OCI-LY1 (cell line): ENCODE results near the gene GAS6.

Source experiments
- H2AFZ ChIP-seq: fragments of 200-600 bp; sonication (generic), shearing (Covaris generic); 2 replicates; pipeline ENCODE4 v1.6.0; 2014; ENCODE audit warnings: antibody characterized with exemption, mild to moderate bottlenecking, low read length
- H3F3A ChIP-seq: fragments of 200-600 bp; sonication (generic), shearing (Covaris generic); 2 replicates; pipeline ENCODE4 v1.6.0; 2014; ENCODE audit warnings: mild to moderate bottlenecking, antibody characterized with exemption, low read length, moderate library complexity; ENCODE audit not compliant: insufficient read depth
- H3K27ac ChIP-seq: fragments of 200-600 bp; sonication (generic); 2 replicates; pipeline ENCODE4 v1.5.1; 2014; ENCODE audit warnings: low read length, mixed run types, mild to moderate bottlenecking, low read depth; ENCODE audit not compliant: poor library complexity, severe bottlenecking
- H3K27me3 ChIP-seq: fragments of 200-600 bp; sonication (generic); 2 replicates; pipeline ENCODE4 v1.6.0; 2014; ENCODE audit warnings: antibody characterized with exemption, mild to moderate bottlenecking, low read length, moderate library complexity; ENCODE audit not compliant: insufficient read depth
- H3K36me3 ChIP-seq: fragments of 200-600 bp; sonication (generic); 2 replicates; pipeline ENCODE4 v1.6.1; 2014; ENCODE audit warnings: mild to moderate bottlenecking, antibody characterized with exemption, low read length, moderate library complexity, mixed read lengths; ENCODE audit not compliant: insufficient read depth
- H3K4me1 ChIP-seq: fragments of 200-600 bp; sonication (generic); 2 replicates; pipeline ENCODE4 v1.5.1; 2014; ENCODE audit warnings: mild to moderate bottlenecking, low read length, moderate library complexity; ENCODE audit not compliant: insufficient read depth, severe bottlenecking
- H3K4me2 ChIP-seq: fragments of 200-600 bp; sonication (generic), shearing (Covaris generic); 2 replicates; pipeline ENCODE4 v1.6.1; 2014; ENCODE audit warnings: low read length
- H3K4me3 ChIP-seq: fragments of 200-600 bp; sonication (generic); 2 replicates; pipeline ENCODE4 v1.5.1; 2014; ENCODE audit warnings: low read length, low read depth, mild to moderate bottlenecking, mixed read lengths; ENCODE audit not compliant: poor library complexity, severe bottlenecking
- H3K79me2 ChIP-seq: fragments of 200-600 bp; shearing (Covaris generic); 2 replicates; pipeline ENCODE4 v1.6.1; 2016; ENCODE audit warnings: mixed run types, low read length, mixed read lengths; ENCODE audit not compliant: insufficient read depth
- H3K9ac ChIP-seq: fragments of 200-600 bp; sonication (generic), shearing (Covaris generic); 2 replicates; pipeline ENCODE4 v1.6.1; 2014; ENCODE audit warnings: mild to moderate bottlenecking, low read length, mixed read lengths
- H3K9me2 ChIP-seq: fragments of 200-600 bp; sonication (generic), shearing (Covaris generic); 2 replicates; pipeline ENCODE4 v1.6.1; 2014; ENCODE audit warnings: low read depth, mild to moderate bottlenecking, low read length, mixed read lengths
- H3K9me3 ChIP-seq: fragments of 200-600 bp; shearing (Covaris generic); 2 replicates; pipeline ENCODE4 v1.6.1; 2014; ENCODE audit warnings: low read length, mixed read lengths
- H4K20me1 ChIP-seq: fragments of 200-600 bp; sonication (generic), shearing (Covaris generic); 2 replicates; pipeline ENCODE4 v1.6.0; 2016; ENCODE audit warnings: mild to moderate bottlenecking, low read length; ENCODE audit not compliant: insufficient read depth
- CTCF ChIP-seq: fragments of 200-600 bp; sonication (generic), shearing (Covaris generic); IDR thresholded peaks from 2 replicates; pipeline ENCODE4 v1.5.1; 2017; ENCODE audit warnings: mild to moderate bottlenecking, antibody characterized with exemption, low read length, moderate library complexity, mixed read lengths
- EZH2 ChIP-seq: fragments of 200-600 bp; sonication (generic), shearing (Covaris generic); IDR thresholded peaks from 2 replicates; pipeline ENCODE4 v1.8.0; 2017; ENCODE audit warnings: borderline replicate concordance, mixed run types, mild to moderate bottlenecking, antibody characterized with exemption, low read length, moderate library complexity, mixed read lengths

GAS6 gene

GRCh38 chr13:113841353-113841650 is 22.6 kb downstream of the GAS6 start:
- no peaks in the 10 kb centered on the region for H3K4me1 ChIP-seq
- no peaks in the 10 kb centered on the region for H3K9me3 ChIP-seq
- no peak overlapping the region for H3K9ac ChIP-seq
- H3K27ac ChIP-seq: no peak overlapping the region
- H3K27me3 ChIP-seq: peaks cover 8% of the 10 kb centered on the region; the same call in 1 of the 2 replicates
- no peak overlapping the region for H3K4me2 ChIP-seq
- H4K20me1 ChIP-seq: no peaks in the 10 kb centered on the region
- no peaks in the 10 kb centered on the region for H3K79me2 ChIP-seq
- no peak overlapping the region for H2AFZ ChIP-seq
- no peak overlapping the region for H3K4me3 ChIP-seq
- TF ChIP-seq CTCF: no peak
- no peak for TF ChIP-seq EZH2
- H3K36me3 ChIP-seq: no peaks in the 10 kb centered on the region
- no peaks in the 10 kb centered on the region for H3K9me2 ChIP-seq
- no peaks in the 10 kb centered on the region for H3F3A ChIP-seq

DNA sequence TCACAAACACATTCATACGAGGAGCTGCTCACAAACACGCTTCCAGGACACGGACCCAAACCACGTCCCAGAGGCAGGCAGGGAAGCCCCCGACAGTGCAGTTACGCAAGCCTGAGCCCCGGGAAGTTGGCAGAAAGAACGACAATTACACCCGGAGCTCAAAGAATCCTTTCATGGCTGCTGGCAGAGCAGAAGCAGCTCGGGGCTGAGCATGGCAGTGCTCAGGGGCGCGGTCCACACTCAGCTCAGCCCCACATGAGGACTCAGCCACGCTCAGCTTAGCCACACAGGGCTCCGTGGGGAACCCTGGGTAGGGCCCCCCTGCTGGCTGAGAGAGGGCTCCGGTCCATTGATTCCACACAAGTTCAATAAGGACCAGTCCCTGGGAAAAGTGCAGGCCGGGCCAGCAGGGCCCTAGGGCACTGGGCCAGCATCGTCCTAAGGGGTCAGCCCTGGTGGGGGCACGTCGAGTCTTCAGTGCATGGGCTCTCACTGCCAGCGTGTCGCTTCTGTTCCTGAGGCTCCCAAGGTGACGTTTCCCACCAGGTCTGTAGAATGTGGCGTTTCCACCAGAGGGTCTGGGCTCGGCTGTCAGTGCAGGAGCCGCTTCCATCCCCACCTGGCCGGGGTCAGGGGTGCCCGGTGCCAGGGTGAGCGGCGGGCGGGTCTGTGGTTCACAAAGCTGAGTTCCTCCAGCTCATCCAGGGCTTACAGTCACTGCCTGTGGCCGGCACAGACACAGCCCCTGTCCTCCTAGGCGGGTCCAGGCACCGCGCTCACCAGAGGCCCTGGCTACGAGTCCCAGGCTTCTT is 23.1 kb downstream of the GAS6 start:
- Histone ChIP-seq H3K79me2 (no peaks in the 10 kb centered on the region), H3K36me3 (no peaks in the 10 kb centered on the region)
- TF ChIP-seq EZH2 (no peak), CTCF (no peak)

DNA sequence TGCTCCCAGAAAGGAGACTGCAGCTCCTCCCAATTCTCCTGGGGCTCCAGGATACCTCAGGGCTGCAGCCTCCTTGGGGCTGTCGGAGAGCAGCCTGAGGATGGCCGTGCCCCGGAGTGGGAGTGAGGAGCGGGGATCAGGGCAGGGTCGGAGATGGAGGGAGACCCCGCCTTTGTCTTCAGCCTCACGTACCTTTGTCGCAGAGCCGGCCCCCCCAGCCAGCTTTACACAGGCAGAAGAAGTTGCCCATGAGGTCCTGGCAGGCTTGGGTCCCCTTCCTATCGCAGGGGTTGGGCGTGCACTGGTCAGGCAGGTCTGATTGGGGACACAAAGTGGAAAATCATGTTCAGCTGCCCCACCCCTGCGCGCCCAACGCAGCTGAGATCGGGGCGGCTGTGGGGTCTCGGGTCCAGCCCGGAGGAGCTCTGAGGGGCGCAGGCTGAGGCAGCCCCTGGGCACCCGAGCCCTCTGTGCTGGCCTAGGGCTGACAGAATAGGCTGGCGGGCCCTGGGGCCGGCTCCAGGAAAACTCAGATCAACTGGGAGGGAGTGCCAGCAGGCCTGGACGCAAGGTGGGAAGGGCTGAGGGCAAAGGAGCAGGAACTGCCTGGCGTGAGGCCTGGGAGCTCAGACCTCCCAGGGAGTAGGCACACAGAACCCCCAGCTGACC is 24.2 kb downstream of the GAS6 start:
- no peak overlapping the region for H2AFZ ChIP-seq
- no peak overlapping the region for H3K9ac ChIP-seq
- H3K27ac ChIP-seq: no peak overlapping the region

More for the DNA sequence above, 23.1 kb downstream of the GAS6 start:
- Histone ChIP-seq H3K27me3 (peaks cover 8% of the 10 kb centered on the region; the same call in 1 of the 2 replicates), H3F3A (no peaks in the 10 kb centered on the region), H3K9ac (no peak overlapping the region), H3K4me3 (no peak overlapping the region), H3K4me2 (no peak overlapping the region), H3K4me1 (no peaks in the 10 kb centered on the region), H4K20me1 (no peaks in the 10 kb centered on the region), H3K9me2 (no peaks in the 10 kb centered on the region), H2AFZ (no peak overlapping the region), H3K27ac (no peak overlapping the region), H3K9me3 (no peaks in the 10 kb centered on the region)

More for the DNA sequence above, 24.2 kb downstream of the GAS6 start:
- H3K79me2 ChIP-seq: no peaks in the 10 kb centered on the region
- H3K9me2 ChIP-seq: no peaks in the 10 kb centered on the region
- H3K4me2 ChIP-seq: no peak overlapping the region
- TF ChIP-seq CTCF (no peak), EZH2 (no peak)
- H3K4me3 ChIP-seq: no peak overlapping the region
- no peaks in the 10 kb centered on the region for H4K20me1 ChIP-seq
- no peaks in the 10 kb centered on the region for H3F3A ChIP-seq
- peaks cover 2% of the 10 kb centered on the region; the same call in 1 of the 2 replicates for H3K27me3 ChIP-seq
- no peaks in the 10 kb centered on the region for H3K36me3 ChIP-seq
- no peaks in the 10 kb centered on the region for H3K9me3 ChIP-seq
- H3K4me1 ChIP-seq: no peaks in the 10 kb centered on the region
